K562 (cell line): Measurements from ENCODE around the gene PTPRU.

Experiments
- ETS1 ChIP-seq: conservative IDR thresholded peaks from 2 replicates; pipeline ENCODE4 v1.6.1; 2011; ENCODE audit warnings: low read depth, mild to moderate bottlenecking, low read length; ENCODE audit not compliant: control insufficient read depth
- HOMEZ ChIP-seq: fragments of 250-450 bp; sonication (Bioruptor Pico); IDR thresholded peaks from 2 replicates; pipeline ENCODE4 v1.4.0; 2020; ENCODE audit warnings: mild to moderate bottlenecking, moderate library complexity
- MAX ChIP-seq: sonication (generic); formaldehyde crosslinking; IDR thresholded peaks from 2 replicates; pipeline ENCODE4 v1.9.0; 2022; ENCODE audit warnings: mild to moderate bottlenecking, missing genetic modification reagents
- MTA3 ChIP-seq: fragments of 450-650 bp; formaldehyde crosslinking; IDR thresholded peaks from 2 replicates; pipeline ENCODE4 v1.6.1; 2017; ENCODE audit warnings: mild to moderate bottlenecking, borderline replicate concordance
- SIN3A ChIP-seq, 2 experiments: fragments of 150-350 bp in 1 of 2; IDR thresholded peaks; 2 replicates each; pipeline ENCODE4 v1.6.1; 2011 to 2016; ENCODE audit warnings: borderline replicate concordance in 2 of 2, low read depth in 2 of 2, low read length in 2 of 2, mild to moderate bottlenecking in 2 of 2, moderate library complexity in 2 of 2; ENCODE audit not compliant: control insufficient read depth in 1 of 2
- TAF15 ChIP-seq: fragments of 200-400 bp; formaldehyde crosslinking; IDR thresholded peaks from 2 replicates; pipeline ENCODE4 v1.6.1; 2017; ENCODE audit warnings: mild to moderate bottlenecking, low read depth, low read length, moderate library complexity
- TARDBP ChIP-seq: fragments of 450-650 bp; IDR thresholded peaks from 2 replicates; pipeline ENCODE4 v1.6.1; 2016
- ZBTB8A ChIP-seq: fragments of 450-650 bp; IDR thresholded peaks from 2 replicates; pipeline ENCODE4 v1.6.1; 2018; ENCODE audit warnings: mild to moderate bottlenecking, moderate library complexity; ENCODE audit not compliant: partially characterized antibody

- TF ChIP-seq ZBTB8A (no peak), ETS1 (no peak), HOMEZ (no peak), TARDBP (no peak), TAF15 (no peak), MAX (CRISPR knock-in tag) (no peak), MTA3 (no peak), SIN3A (IDR thresholded peaks at IDR 0.05; ENCODE audit: borderline replicate concordance in 2 of 2, control insufficient read depth in 1 of 2, low read depth in 2 of 2, low read length in 2 of 2) (no peak)
Observed at GRCh38 chr1:29255134-29255666, 18.9 kb downstream of the PTPRU start.
